Measurements from ENCODE around the gene POU6F1.

DNA sequence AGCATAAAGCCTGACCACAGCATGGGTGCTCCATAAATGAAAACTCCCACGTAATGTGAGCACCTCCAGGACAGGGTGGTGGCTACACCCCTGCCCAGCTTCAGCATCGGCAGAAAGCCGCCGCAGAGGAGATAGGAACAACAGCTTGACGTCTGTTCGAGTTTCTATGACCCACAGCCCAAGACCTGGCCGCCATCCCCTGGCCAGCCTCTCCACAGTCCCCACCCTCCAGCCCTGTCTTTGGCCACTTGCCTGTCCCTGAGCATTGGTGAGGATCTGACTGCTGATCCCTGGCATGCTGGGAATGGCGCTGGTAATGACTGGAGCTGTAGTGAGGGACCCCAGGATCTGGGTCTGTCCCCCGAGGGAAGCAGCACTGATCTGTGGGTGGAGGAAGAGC, 21.3 kb downstream of the POU6F1 start:
- TF ChIP-seq, protein P1, sequence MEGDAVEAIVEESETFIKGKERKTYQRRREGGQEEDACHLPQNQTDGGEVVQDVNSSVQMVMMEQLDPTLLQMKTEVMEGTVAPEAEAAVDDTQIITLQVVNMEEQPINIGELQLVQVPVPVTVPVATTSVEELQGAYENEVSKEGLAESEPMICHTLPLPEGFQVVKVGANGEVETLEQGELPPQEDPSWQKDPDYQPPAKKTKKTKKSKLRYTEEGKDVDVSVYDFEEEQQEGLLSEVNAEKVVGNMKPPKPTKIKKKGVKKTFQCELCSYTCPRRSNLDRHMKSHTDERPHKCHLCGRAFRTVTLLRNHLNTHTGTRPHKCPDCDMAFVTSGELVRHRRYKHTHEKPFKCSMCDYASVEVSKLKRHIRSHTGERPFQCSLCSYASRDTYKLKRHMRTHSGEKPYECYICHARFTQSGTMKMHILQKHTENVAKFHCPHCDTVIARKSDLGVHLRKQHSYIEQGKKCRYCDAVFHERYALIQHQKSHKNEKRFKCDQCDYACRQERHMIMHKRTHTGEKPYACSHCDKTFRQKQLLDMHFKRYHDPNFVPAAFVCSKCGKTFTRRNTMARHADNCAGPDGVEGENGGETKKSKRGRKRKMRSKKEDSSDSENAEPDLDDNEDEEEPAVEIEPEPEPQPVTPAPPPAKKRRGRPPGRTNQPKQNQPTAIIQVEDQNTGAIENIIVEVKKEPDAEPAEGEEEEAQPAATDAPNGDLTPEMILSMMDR (IDR thresholded peaks at IDR 0.05) = no peak
- TF ChIP-seq POLR2A (IDR thresholded peaks at IDR 0.05) = no peak
